H9 (cell line): Measurements from ENCODE around the gene MICALL2. TPM values are rescaled to one million over a fixed set of nuclear protein-coding genes. Genes with fewer than 3 reads are reported as not detected.

ENCODE experiments used
- DNase-seq: peaks from one replicate; pipeline ENCODE4 v3.0.0-alpha.2; 2017
- H2AFZ ChIP-seq: one replicate; pipeline ENCODE4 v1.6.1; 2013; ENCODE audit warnings: mild to moderate bottlenecking, low read length, control low read depth, moderate library complexity
- H2AK5ac ChIP-seq: 2 replicates; pipeline ENCODE4 v1.6.1; 2013; ENCODE audit warnings: low read length, control low read depth, mixed read lengths; ENCODE audit not compliant: insufficient read length
- H2BK120ac ChIP-seq: one replicate; pipeline ENCODE4 v1.6.1; 2013; ENCODE audit warnings: low read depth, mild to moderate bottlenecking, low read length, control low read depth, inconsistent platforms; ENCODE audit not compliant: poor library complexity, severe bottlenecking
- H2BK12ac ChIP-seq: 2 replicates; pipeline ENCODE4 v1.6.1; 2013; ENCODE audit warnings: low read length, control low read depth, mixed read lengths, low read depth; ENCODE audit not compliant: insufficient read length
- H2BK15ac ChIP-seq: 2 replicates; pipeline ENCODE4 v1.6.1; 2013; ENCODE audit warnings: low read depth, low read length, control low read depth
- H2BK20ac ChIP-seq: one replicate; pipeline ENCODE4 v1.6.1; 2013; ENCODE audit warnings: low read depth, mild to moderate bottlenecking, low read length, control low read depth, inconsistent platforms; ENCODE audit not compliant: poor library complexity, severe bottlenecking
- H2BK5ac ChIP-seq: 2 replicates; pipeline ENCODE4 v1.6.1; 2013; ENCODE audit warnings: low read length, control low read depth, mixed read lengths; ENCODE audit not compliant: insufficient read length
- H3K14ac ChIP-seq: 2 replicates; pipeline ENCODE4 v1.6.1; 2013; ENCODE audit warnings: low read length, control low read depth; ENCODE audit not compliant: insufficient read depth
- H3K18ac ChIP-seq: 2 replicates; pipeline ENCODE4 v1.6.1; 2013; ENCODE audit warnings: low read depth, mild to moderate bottlenecking, mixed read lengths, low read length, control low read depth; ENCODE audit not compliant: insufficient read length
- H3K23ac ChIP-seq: 2 replicates; pipeline ENCODE4 v1.6.1; 2013; ENCODE audit warnings: low read length, control low read depth, mixed read lengths, low read depth; ENCODE audit not compliant: insufficient read length
- H3K23me2 ChIP-seq: 2 replicates; pipeline ENCODE4 v1.6.1; 2013; ENCODE audit warnings: low read depth, mild to moderate bottlenecking, mixed read lengths, low read length, control low read depth; ENCODE audit not compliant: insufficient read length, poor library complexity, severe bottlenecking
- H3K27ac ChIP-seq: 2 replicates; pipeline ENCODE4 v1.5.1; 2013; ENCODE audit warnings: low read length, control low read depth, mixed read lengths, low read depth; ENCODE audit not compliant: insufficient read length
- H3K27me3 ChIP-seq: 2 replicates; pipeline ENCODE4 v1.6.1; 2013; ENCODE audit warnings: low read length, control low read depth, inconsistent platforms; ENCODE audit not compliant: insufficient read depth
- H3K4ac ChIP-seq: 2 replicates; pipeline ENCODE4 v1.6.1; 2013; ENCODE audit warnings: low read depth, mild to moderate bottlenecking, control low read depth, inconsistent platforms, low read length, moderate library complexity
- H3K4me1 ChIP-seq: 2 replicates; pipeline ENCODE4 v1.6.1; 2013; ENCODE audit warnings: low read length, control low read depth, inconsistent platforms; ENCODE audit not compliant: insufficient read depth
- H3K4me2 ChIP-seq: 2 replicates; pipeline ENCODE4 v1.6.1; 2013; ENCODE audit warnings: low read length, control low read depth, mixed read lengths; ENCODE audit not compliant: insufficient read length, insufficient read depth
- H3K56ac ChIP-seq: 2 replicates; pipeline ENCODE4 v1.6.1; 2013; ENCODE audit warnings: low read depth, mild to moderate bottlenecking, mixed read lengths, low read length, control low read depth; ENCODE audit not compliant: insufficient read length
- H3K79me1 ChIP-seq: 2 replicates; pipeline ENCODE4 v1.6.1; 2013; ENCODE audit warnings: low read depth, mild to moderate bottlenecking, moderate library complexity, low read length, control low read depth, inconsistent platforms; ENCODE audit not compliant: insufficient read depth, poor library complexity, severe bottlenecking
- H3K79me2 ChIP-seq: 2 replicates; pipeline ENCODE4 v1.6.1; 2013; ENCODE audit warnings: low read length, control low read depth, inconsistent platforms; ENCODE audit not compliant: insufficient read depth
- H3K9ac ChIP-seq: 2 replicates; pipeline ENCODE4 v1.6.1; 2013; ENCODE audit warnings: low read length, control low read depth, mixed read lengths; ENCODE audit not compliant: insufficient read length; ENCODE audit errors: extremely low read depth
- H3K9me3 ChIP-seq: one replicate; pipeline ENCODE4 v1.6.1; 2013; ENCODE audit warnings: low read depth, low read length, inconsistent platforms; ENCODE audit not compliant: control insufficient read depth
- H3T11ph ChIP-seq: one replicate; pipeline ENCODE4 v1.6.1; 2013; ENCODE audit warnings: mild to moderate bottlenecking, low read length, control low read depth, inconsistent platforms
- H4K20me1 ChIP-seq: one replicate; pipeline ENCODE4 v1.6.1; 2013; ENCODE audit not compliant: control insufficient read depth, insufficient read length, insufficient read depth
- H4K5ac ChIP-seq: 2 replicates; pipeline ENCODE4 v1.6.1; 2013; ENCODE audit warnings: low read depth, mild to moderate bottlenecking, mixed read lengths, low read length, control low read depth; ENCODE audit not compliant: insufficient read length
- H4K8ac ChIP-seq: replicated peaks from 2 replicates; pipeline ENCODE4 v1.6.1; 2013; ENCODE audit warnings: low read length, control low read depth, mixed read lengths, low read depth; ENCODE audit not compliant: insufficient read length
- H4K91ac ChIP-seq: 2 replicates; pipeline ENCODE4 v1.6.1; 2013; ENCODE audit warnings: low read depth, mild to moderate bottlenecking, moderate library complexity, mixed read lengths, low read length, control low read depth; ENCODE audit not compliant: insufficient read length
- H3K27ac Mint-ChIP-seq, 3 experiments: 2 replicates in 2 of 3; 3 replicates in 1 of 3; pipeline ENCODE4 v1.8.0; 2020 to 2021; ENCODE audit warnings: mixed read lengths in 3 of 3, mild to moderate bottlenecking in 1 of 3, moderate library complexity in 1 of 3
- H3K27me3 Mint-ChIP-seq: 2 replicates; pipeline ENCODE4 v1.8.0; 2021; ENCODE audit warnings: low read depth, mild to moderate bottlenecking, moderate library complexity, mixed read lengths
- H3K36me3 Mint-ChIP-seq, 3 experiments: 2 replicates in 2 of 3; 3 replicates in 1 of 3; pipeline ENCODE4 v1.8.0; 2020 to 2021; ENCODE audit warnings: low read depth in 3 of 3, mixed read lengths in 3 of 3; ENCODE audit not compliant: insufficient read depth in 1 of 3
- H3K4me1 Mint-ChIP-seq, 2 experiments: 2 replicates each; pipeline ENCODE4 v1.8.0; 2020; ENCODE audit warnings: mixed read lengths in 2 of 2
- H3K4me3 Mint-ChIP-seq, 2 experiments: 2 replicates in 1 of 2; 3 replicates in 1 of 2; pipeline ENCODE4 v1.8.0; 2020 to 2021; ENCODE audit warnings: mild to moderate bottlenecking in 2 of 2, mixed read lengths in 2 of 2, moderate library complexity in 1 of 2
- H3K9me3 Mint-ChIP-seq, 2 experiments: 2 replicates in 1 of 2; 3 replicates in 1 of 2; pipeline ENCODE4 v1.8.0; 2020; ENCODE audit warnings: mild to moderate bottlenecking in 2 of 2, mixed read lengths in 2 of 2, moderate library complexity in 1 of 2
- CTCF ChIP-seq: fragments of 200-600 bp; sonication (generic); conservative IDR thresholded peaks from 3 replicates; pipeline ENCODE4 v1.8.0; 2021; ENCODE audit warnings: antibody characterized with exemption, mild to moderate bottlenecking
- WGBS: extraction: QIAGEN DNeasy Blood & Tissue Kit; methylation state at CpG from one replicate; pipeline ENCODE4 v1.1.7; 2013; ENCODE audit warnings: missing lambda C conversion rate, low lambda C conversion rate, mixed read lengths; ENCODE audit not compliant: insufficient read length; ENCODE audit errors: extremely low coverage; 5-methylcytosine and 5-hydroxymethylcytosine counted together
- total RNA-seq: library from RNA; stranded (reverse); gene quantifications from 2 replicates; pipeline ENCODE4 v1.2.1, GENCODE V29; 2021

MICALL2 gene
- total RNA-seq, 1 experiment from 2014 or later = 7.1 TPM

GRCh38 chr7:1415389-1415990 lies 43.8 kb downstream of the MICALL2 start:
- 100% methylated on average over 1 of the region's 2 CpGs for whole genome bisulfite sequencing
- TF ChIP-seq CTCF = no peak
- H2BK120ac ChIP-seq = no peak overlapping the region
- no peak overlapping the region for H2BK12ac ChIP-seq
- H3K4me2 ChIP-seq = no peak overlapping the region
- H3K79me2 ChIP-seq = no peaks in the 10 kb centered on the region
- no peak overlapping the region for H3T11ph ChIP-seq
- no peak overlapping the region for H2BK5ac ChIP-seq
- H3K56ac ChIP-seq = no peak overlapping the region
- no peak overlapping the region for H4K5ac ChIP-seq
- DNase-seq = no peak
- no peak overlapping the region for H3K4ac ChIP-seq
- no peak overlapping the region for H4K8ac ChIP-seq
- H3K27ac ChIP-seq = no peak overlapping the region
- H2BK20ac ChIP-seq = no peak overlapping the region
- H3K9ac ChIP-seq = no peak overlapping the region
- H2AK5ac ChIP-seq = no peak overlapping the region
- H3K27me3 Mint-ChIP-seq = peaks cover 52% of the 10 kb centered on the region
- no peaks in the 10 kb centered on the region for H3K9me3 ChIP-seq
- H3K18ac ChIP-seq = no peak overlapping the region
- H3K4me1 Mint-ChIP-seq = peaks cover 10 to 21% of the 10 kb centered on the region in 2 experiments
- no peak overlapping the region for H4K91ac ChIP-seq
- H3K23me2 ChIP-seq = no peaks in the 10 kb centered on the region
- no peaks in the 10 kb centered on the region; a peak in 1 of 5 replicates for H3K9me3 Mint-ChIP-seq
- no peaks in the 10 kb centered on the region for H3K4me1 ChIP-seq
- H3K27me3 ChIP-seq = no peaks in the 10 kb centered on the region
- H3K14ac ChIP-seq = no peak overlapping the region
- H2BK15ac ChIP-seq = no peak overlapping the region
- H2AFZ ChIP-seq = no peak overlapping the region
- no peaks in the 10 kb centered on the region for H3K79me1 ChIP-seq
- H3K36me3 Mint-ChIP-seq = no peaks in the 10 kb centered on the region; a peak in 1 of 7 replicates
- H3K4me3 Mint-ChIP-seq = no peak overlapping the region
- H3K23ac ChIP-seq = no peak overlapping the region
- H4K20me1 ChIP-seq = no peaks in the 10 kb centered on the region
- H3K27ac Mint-ChIP-seq = no peak overlapping the region
